HG03095 (cell line): ENCODE measurements around the gene PECR.

Experiments
- ATAC-seq: cut with Tn5 transposase; IDR thresholded peaks from one replicate; pipeline ENCODE4 v1.9.1; 2021; ENCODE audit warnings: moderate library complexity; ENCODE audit not compliant: unreplicated experiment

Gene PECR

GRCh38 chr2:216081487-216082116 lies at the start of gene PECR, which contains the start of gene TMEM169:
Gene PECR, minus strand, starts transcription at chr2:216081809. Its CDS starts 68 bp downstream, at chr2:216081741.
Gene TMEM169, plus strand, starts transcription at chr2:216081919. Its CDS starts 14,045 bp downstream, at chr2:216095964.
- ATAC-seq, result peak; percentile 93

GRCh38 chr2:216130346-216130971 lies 48.9 kb upstream of the PECR start:
- ATAC-seq, result no peak

DNA sequence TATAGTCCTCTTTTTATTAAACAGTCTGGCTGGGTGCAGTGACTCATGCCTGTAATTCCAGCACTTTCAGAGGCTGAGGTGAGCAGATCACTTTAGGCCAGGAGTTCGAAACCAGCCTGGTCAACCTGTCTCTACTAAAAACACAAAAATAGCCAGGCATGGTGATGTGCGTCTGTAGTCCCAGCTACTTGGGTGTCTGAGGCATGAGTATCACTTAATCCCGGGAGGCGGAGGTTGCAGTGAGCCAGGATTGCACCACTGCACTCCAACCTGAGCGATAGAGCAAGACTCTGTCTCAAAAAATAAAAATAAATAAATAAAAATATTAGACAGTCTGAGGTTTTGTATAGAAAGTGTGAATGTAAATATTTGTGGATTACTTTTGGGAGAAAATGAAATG lies 45.3 kb upstream of the PECR start:
- ATAC-seq, result no peak

GRCh38 chr2:216121255-216121654 lies 39.6 kb upstream of the PECR start:
- no peak for ATAC-seq

- no peak for ATAC-seq
Measured at GRCh38 chr2:216119986-216120385, 38.4 kb upstream of the PECR start.

GRCh38 chr2:216119146-216119545 lies 37.5 kb upstream of the PECR start:
- no peak for ATAC-seq

DNA sequence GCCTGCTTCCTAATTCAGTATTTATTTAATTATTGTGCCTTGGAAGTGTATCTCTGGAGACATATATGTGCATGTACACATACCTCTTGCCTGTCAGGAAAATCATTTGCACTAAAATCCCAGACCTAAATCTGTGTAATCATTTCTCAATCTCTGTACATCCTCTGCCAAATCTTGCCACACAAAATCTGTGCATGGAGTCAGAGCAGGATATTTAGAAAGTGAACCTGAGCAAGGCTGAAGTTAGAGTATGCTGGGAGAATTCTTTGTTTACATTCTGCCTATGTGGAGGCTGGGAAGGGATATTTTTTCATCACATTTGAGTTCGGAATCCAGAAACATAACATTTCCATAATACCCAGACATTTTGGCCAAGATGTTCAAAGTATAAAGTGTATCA lies 36.9 kb upstream of the PECR start:
- no peak for ATAC-seq

GRCh38 chr2:216117561-216118340 lies 36.1 kb upstream of the PECR start:
- ATAC-seq, result no peak

DNA sequence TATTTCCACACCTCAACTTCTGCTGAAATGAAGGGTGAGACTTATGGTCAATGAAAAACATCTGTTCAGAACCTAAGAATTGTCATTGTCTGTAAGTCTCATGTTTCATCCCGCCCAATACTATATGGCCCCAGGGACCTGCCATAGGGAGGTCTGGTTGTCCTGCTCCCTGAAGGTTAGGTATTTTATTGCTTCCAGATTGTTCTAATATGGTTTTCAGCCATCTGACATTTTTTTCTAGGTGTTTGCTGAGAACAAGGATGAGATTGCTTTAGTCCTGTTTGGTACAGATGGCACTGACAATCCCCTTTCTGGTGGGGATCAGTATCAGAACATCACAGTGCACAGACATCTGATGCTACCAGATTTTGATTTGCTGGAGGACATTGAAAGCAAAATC lies 34.8 kb upstream of the PECR start:
- ATAC-seq, result no peak

- peak; percentile 32 for ATAC-seq
Measured at GRCh38 chr2:216114714-216115531, 33.3 kb upstream of the PECR start.

- ATAC-seq, result no peak
Measured at GRCh38 chr2:216114382-216114713, 32.7 kb upstream of the PECR start.

DNA sequence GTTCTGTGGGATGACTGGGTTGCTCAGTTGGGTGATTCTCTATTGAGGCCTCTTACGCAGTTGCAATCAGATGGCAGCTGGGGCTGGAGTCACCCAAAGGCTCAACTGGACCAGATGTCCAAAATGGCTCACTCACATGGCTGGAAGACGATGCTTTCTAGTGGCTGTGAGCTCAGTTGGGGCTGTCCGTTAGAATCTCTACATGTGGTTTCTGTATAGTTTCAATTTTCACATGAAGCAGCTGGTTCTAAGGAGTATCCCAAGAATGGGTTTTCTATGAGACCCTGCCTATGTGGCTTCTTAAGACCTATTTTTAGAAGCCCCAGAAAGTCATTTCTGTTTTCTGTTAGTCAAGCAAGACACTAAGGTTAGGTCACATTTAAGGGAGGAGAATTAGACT lies 32.0 kb upstream of the PECR start:
- ATAC-seq, result peak; percentile 72

DNA sequence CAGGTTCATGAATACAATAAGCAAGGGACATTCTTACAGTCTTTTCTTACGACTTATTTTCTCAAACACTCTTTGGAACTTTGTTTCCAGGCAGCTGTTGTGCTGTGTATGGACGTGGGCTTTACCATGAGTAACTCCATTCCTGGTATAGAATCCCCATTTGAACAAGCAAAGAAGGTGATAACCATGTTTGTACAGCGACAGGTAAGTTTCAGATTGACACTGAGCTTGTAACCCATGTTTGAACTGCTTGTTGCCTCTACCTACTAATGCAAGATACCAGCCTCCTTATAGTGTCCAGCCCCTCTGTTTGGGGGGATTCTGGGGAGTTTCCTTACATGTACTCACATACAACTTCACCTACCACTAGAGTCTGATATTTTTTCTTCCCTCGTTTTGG lies 31.3 kb upstream of the PECR start:
- ATAC-seq, result no peak

GRCh38 chr2:216111122-216111521 lies 29.5 kb upstream of the PECR start:
- no peak for ATAC-seq

DNA sequence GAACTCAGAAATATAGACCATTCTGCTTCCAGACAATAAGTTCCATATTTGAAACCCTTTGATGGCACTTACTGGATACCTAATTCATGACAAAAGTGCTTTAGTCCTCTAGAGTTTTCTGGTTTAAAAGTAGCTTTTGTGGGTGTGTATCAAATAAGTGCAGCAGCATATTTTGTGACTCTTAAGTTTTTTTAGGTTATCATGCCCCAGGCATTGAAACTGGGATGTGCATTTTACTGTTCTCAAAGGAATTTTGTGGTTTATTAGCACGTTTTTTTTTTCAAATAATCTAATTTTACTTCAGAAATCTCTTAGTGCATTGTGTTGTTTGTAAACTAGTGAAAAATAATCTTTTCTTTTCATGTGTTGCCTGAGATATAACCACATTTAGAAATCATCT lies 29.0 kb upstream of the PECR start:
- ATAC-seq, result no peak

GRCh38 chr2:216109962-216110614 lies 28.5 kb upstream of the PECR start:
- no peak for ATAC-seq

GRCh38 chr2:216108967-216109921 lies 27.6 kb upstream of the PECR start, which contains the start of gene XRCC5:
Gene XRCC5, plus strand, starts transcription at chr2:216109348. Its CDS starts 89 bp downstream, at chr2:216109437.
- peak; percentile 37 for ATAC-seq

DNA sequence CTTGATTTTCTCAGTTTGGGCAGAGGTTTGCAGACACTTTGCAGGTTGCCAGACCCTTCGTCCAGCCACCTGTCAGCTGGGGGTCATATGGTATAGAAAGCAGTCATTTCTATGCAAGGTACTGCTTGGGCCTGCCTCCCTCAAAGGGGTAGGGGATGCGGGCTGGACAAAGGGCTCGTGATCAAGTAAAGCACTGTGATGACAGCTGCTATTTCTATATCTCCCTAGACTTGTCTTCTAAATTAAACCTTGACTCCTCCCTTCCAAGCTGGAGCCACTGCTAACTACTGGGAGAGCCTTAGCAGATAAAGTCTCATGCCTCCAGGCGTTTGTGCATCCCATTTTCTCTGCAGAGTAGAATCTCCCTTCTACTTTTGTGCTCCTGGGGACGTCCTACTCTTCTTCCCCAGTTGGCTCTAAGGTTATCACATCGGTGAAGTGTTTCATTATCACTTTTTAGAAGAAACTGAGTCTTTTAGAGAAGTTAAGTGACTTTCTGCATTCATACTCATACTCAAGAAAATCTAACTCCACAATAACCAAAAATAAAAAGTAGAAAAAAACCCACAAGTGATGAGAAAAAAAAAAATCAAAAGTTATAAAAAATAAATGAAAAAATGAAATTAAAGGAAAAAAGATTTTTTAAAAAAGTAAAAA lies 26.8 kb upstream of the PECR start:
- ATAC-seq, result no peak

DNA sequence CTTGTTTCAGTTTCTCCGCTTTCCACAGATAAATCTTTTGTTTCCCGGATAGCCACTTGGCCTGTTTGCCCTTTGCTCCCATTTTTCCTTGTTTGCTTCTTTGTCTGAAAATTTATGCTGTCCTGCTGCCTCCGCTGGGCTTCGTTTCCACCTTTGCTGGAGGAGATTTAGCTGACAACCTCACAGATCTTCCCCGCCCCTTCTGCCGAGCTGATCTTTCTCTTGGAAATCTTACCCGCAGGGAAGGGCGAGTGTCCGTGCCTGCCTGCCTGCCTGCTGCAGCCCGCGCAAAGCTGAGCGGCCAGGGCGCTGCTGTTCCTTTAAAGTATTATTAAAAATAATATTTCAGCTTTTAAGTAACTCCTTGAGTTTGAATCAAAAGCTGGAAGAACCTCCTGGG lies 26.2 kb upstream of the PECR start:
- no peak for ATAC-seq
